Measurements from ENCODE around the gene EFNA3. TPM values are rescaled to one million over a fixed set of nuclear protein-coding genes. Genes with fewer than 3 reads are reported as not detected.

EFNA3 gene
- total RNA-seq, 1 experiment from 2014 or later: 23.5 TPM

DNA sequence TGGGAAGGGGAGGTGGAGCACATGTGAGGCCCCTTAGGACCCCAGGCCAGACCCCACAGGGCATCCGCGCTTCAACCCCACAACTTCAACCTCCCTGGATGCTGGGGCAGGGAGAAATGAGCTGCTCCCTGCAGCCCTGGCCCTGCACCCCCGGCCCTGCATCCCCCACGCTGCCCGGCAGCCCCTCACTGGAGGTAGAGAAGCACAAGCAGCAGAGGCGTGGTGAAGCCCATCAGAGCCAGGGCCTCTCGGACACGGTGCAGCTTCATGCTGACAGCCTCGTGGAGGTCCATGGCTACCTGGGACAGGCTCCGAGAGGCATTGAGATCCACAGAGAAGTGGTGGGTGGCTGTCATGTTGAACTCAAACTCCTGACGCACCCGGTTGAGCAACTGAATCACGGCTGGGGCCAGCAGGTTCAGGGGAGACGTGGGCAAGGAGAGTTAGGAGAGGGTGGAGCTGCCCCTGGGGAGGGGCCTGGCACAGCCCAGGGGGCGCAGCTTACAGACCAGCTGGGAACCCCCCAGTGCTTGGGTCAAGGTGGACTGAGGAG, 48.3 kb upstream of the EFNA3 start:
- ATAC-seq (no peak), DNase-seq (no peak)
- BruUV-seq (replicated peaks): no TSS peak
- Histone ChIP-seq H2AFZ (ENCODE audit: low read length) (no peak overlapping the region), H3K27ac (ENCODE audit: low read length) (no peak overlapping the region), H3F3A (ENCODE audit: low read length, unreplicated experiment) (no peaks in the 10 kb centered on the region), H3K36me3 (ENCODE audit: low read depth, low read length) (no peaks in the 10 kb centered on the region), H3K9me3 (ENCODE audit: low read length) (no peaks in the 10 kb centered on the region), H3K9ac (ENCODE audit: low read length) (no peak overlapping the region), H3K79me2 (ENCODE audit: low read length) (no peaks in the 10 kb centered on the region), H3K27me3 (ENCODE audit: low read length) (no peaks in the 10 kb centered on the region), H4K20me1 (ENCODE audit: low read length) (no peaks in the 10 kb centered on the region), H3K4me1 (ENCODE audit: insufficient read depth, low read length) (peaks cover 7% of the 10 kb centered on the region), H3K9me2 (replicated peaks; ENCODE audit: low read length) (no peaks in the 10 kb centered on the region), H3K4me2 (ENCODE audit: low read length) (no peak overlapping the region), H3K4me3 (ENCODE audit: low read length) (no peak overlapping the region)
- POLR2A ChIA-PET (ENCODE audit: unreplicated experiment): interaction anchor here (0.6 kb wide), 1 partner anchor 128 kb away, joined by 11 read pairs; no protein-coding TSS in a partner anchor
- intact Hi-C loops (cut with micrococcal nuclease): no loop called here
- CTCF ChIA-PET: interaction anchor here (0.6 kb wide), 1 partner anchor 618 kb away, joined by 3 read pairs; no protein-coding TSS in a partner anchor
- TF ChIP-seq, protein P1, sequence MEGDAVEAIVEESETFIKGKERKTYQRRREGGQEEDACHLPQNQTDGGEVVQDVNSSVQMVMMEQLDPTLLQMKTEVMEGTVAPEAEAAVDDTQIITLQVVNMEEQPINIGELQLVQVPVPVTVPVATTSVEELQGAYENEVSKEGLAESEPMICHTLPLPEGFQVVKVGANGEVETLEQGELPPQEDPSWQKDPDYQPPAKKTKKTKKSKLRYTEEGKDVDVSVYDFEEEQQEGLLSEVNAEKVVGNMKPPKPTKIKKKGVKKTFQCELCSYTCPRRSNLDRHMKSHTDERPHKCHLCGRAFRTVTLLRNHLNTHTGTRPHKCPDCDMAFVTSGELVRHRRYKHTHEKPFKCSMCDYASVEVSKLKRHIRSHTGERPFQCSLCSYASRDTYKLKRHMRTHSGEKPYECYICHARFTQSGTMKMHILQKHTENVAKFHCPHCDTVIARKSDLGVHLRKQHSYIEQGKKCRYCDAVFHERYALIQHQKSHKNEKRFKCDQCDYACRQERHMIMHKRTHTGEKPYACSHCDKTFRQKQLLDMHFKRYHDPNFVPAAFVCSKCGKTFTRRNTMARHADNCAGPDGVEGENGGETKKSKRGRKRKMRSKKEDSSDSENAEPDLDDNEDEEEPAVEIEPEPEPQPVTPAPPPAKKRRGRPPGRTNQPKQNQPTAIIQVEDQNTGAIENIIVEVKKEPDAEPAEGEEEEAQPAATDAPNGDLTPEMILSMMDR (conservative IDR thresholded peaks at IDR 0.05; ENCODE audit: low read depth, low read length): no peak

DNA sequence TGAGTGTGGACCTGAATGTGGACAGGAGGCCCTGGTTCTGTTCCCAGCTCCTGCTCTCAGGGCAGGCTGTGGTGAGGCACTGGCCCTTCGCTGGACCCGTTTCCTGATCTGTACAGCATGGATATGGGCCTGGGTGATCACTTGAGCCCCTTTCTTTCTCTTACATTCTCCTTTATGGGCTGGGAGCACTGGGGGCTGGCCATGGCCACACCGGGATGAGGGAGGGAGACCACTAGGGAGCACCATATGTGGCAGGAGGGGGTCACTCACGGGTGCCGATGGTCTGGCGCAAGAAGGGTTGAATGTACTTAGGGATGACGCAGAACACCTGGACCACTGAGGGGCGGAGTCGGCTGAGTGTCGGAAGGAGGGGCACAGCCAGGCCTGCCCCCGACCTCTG, 47.7 kb upstream of the EFNA3 start:
- no TSS peak for BruUV-seq (replicated peaks)
- Histone ChIP-seq H3K36me3 (ENCODE audit: low read depth, low read length) (no peaks in the 10 kb centered on the region), H3K27ac (ENCODE audit: low read length) (no peak overlapping the region), H2AFZ (ENCODE audit: low read length) (no peak overlapping the region), H3K9me2 (replicated peaks; ENCODE audit: low read length) (no peaks in the 10 kb centered on the region), H3K4me1 (ENCODE audit: insufficient read depth, low read length) (peaks cover 7% of the 10 kb centered on the region), H4K20me1 (ENCODE audit: low read length) (no peaks in the 10 kb centered on the region), H3K4me2 (ENCODE audit: low read length) (no peak overlapping the region), H3K9me3 (ENCODE audit: low read length) (no peaks in the 10 kb centered on the region), H3K27me3 (ENCODE audit: low read length) (no peaks in the 10 kb centered on the region), H3K9ac (ENCODE audit: low read length) (no peak overlapping the region), H3F3A (ENCODE audit: low read length, unreplicated experiment) (no peaks in the 10 kb centered on the region), H3K4me3 (ENCODE audit: low read length) (no peak overlapping the region), H3K79me2 (ENCODE audit: low read length) (no peaks in the 10 kb centered on the region)
- no peak for TF ChIP-seq EZH2phosphoT487 (IDR thresholded peaks at IDR 0.05; ENCODE audit: borderline replicate concordance, low read length)
- no peak for TF ChIP-seq EZH2 (IDR thresholded peaks at IDR 0.05; ENCODE audit: low read length, unreplicated experiment)
- TF ChIP-seq, protein P1 (conservative IDR thresholded peaks at IDR 0.05; ENCODE audit: low read depth, low read length): no peak
- intact Hi-C loops (cut with micrococcal nuclease): no loop called here
- CTCF ChIA-PET: no interaction called here
- DNase-seq: no peak
- POLR2A ChIA-PET (ENCODE audit: unreplicated experiment): interaction anchor here (0.6 kb wide), 1 partner anchor 129 kb away, joined by 11 read pairs; no protein-coding TSS in a partner anchor
- no peak for ATAC-seq

DNA sequence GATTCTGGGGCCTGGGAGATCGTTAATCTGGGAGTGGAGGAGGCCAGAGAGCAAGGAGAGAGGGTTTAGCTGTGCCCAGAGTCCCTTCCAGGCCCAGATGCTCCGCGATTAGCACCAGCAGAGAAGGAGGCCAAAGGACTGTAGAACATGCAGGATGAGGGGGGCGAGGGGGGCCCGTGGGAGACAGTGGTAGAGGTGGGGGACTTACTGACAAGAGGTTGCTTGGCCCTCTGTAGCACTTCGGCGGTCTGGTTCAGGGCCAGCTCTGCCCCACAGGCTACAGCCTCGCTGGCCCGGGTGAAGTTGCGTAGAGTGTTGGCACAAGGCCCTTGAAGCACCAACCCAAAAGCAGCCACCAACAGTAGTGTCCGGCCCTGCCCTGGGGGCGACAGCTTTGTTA, 45.8 kb upstream of the EFNA3 start:
- H3K4me2 ChIP-seq (ENCODE audit: low read length): no peak overlapping the region
- H3K9me3 ChIP-seq (ENCODE audit: low read length): no peaks in the 10 kb centered on the region
- H3K4me1 ChIP-seq (ENCODE audit: insufficient read depth, low read length): peaks cover 2% of the 10 kb centered on the region
- no TSS peak for BruUV-seq (replicated peaks)
- POLR2A ChIA-PET (ENCODE audit: unreplicated experiment): no interaction called here
- ATAC-seq (no peak), DNase-seq (no peak)
- H3F3A ChIP-seq (ENCODE audit: low read length, unreplicated experiment): no peaks in the 10 kb centered on the region
- H3K4me3 ChIP-seq (ENCODE audit: low read length): no peak overlapping the region
- H3K27me3 ChIP-seq (ENCODE audit: low read length): no peaks in the 10 kb centered on the region
- no peak overlapping the region for H3K9ac ChIP-seq (ENCODE audit: low read length)
- CTCF ChIA-PET: no interaction called here
- H3K36me3 ChIP-seq (ENCODE audit: low read depth, low read length): no peaks in the 10 kb centered on the region
- no peak overlapping the region for H3K27ac ChIP-seq (ENCODE audit: low read length)
- no peaks in the 10 kb centered on the region for H3K79me2 ChIP-seq (ENCODE audit: low read length)
- no peaks in the 10 kb centered on the region for H3K9me2 ChIP-seq (replicated peaks; ENCODE audit: low read length)
- no peak overlapping the region for H2AFZ ChIP-seq (ENCODE audit: low read length)
- intact Hi-C loops (cut with micrococcal nuclease): no loop called here
- H4K20me1 ChIP-seq (ENCODE audit: low read length): no peaks in the 10 kb centered on the region
- TF ChIP-seq EZH2phosphoT487 (IDR thresholded peaks at IDR 0.05; ENCODE audit: borderline replicate concordance, low read length) (no peak), EZH2 (IDR thresholded peaks at IDR 0.05; ENCODE audit: low read length, unreplicated experiment) (no peak)
- TF ChIP-seq, protein P1 (conservative IDR thresholded peaks at IDR 0.05; ENCODE audit: low read depth, low read length): no peak

Measured in PC-3 (cell line).